PC-9 (cell line): ENCODE measurements around the gene PHF23. TPM values are rescaled to one million over a fixed set of nuclear protein-coding genes. Genes with fewer than 3 reads are reported as not detected.

Source experiments
- BruUV-seq: library from RNA; stranded (reverse); fragments of 400-500 nt; replicated peaks from 2 replicates; lab custom pipeline; 2021; lab: Mats Ljungman, UMichigan
- CTCF ChIA-PET: fragments of 300-600 bp; sonication (Branson Sonifier 250); formaldehyde crosslinking; loops from one replicate; lab custom pipeline; 2022; ENCODE audit warnings: antibody characterized with exemption; lab: Charles Lee
- POLR2A ChIA-PET: fragments of 300-600 bp; sonication (Branson Sonifier 250); formaldehyde crosslinking; loops from one replicate; lab custom pipeline; 2022; ENCODE audit warnings: antibody characterized with exemption; ENCODE audit not compliant: unreplicated experiment; lab: Charles Lee
- DNase-seq, 2 experiments: peaks; one replicate each; pipeline versions ENCODE4 v3.0.0 to v3.0.0-alpha.2; 2015 to 2022; ENCODE audit warnings: mixed read lengths in 1 of 2
- H2AFZ ChIP-seq: fragments of 200-600 bp; sonication (generic); 2 replicates; pipeline ENCODE4 v1.8.1; 2017; ENCODE audit warnings: antibody characterized with exemption
- H3F3A ChIP-seq: fragments of 200-600 bp; sonication (generic); 2 replicates; pipeline ENCODE4 v1.8.1; 2017; ENCODE audit warnings: antibody characterized with exemption, mild to moderate bottlenecking, low read depth; ENCODE audit not compliant: insufficient read depth
- H3K27ac ChIP-seq: fragments of 200-600 bp; sonication (generic); 2 replicates; pipeline ENCODE4 v1.6.1; 2016; ENCODE audit warnings: mixed run types
- H3K27me3 ChIP-seq: fragments of 200-600 bp; sonication (generic); 2 replicates; pipeline ENCODE4 v1.6.1; 2016; ENCODE audit warnings: low read depth, mixed run types; ENCODE audit not compliant: insufficient read depth
- H3K36me3 ChIP-seq: fragments of 200-600 bp; sonication (generic); 2 replicates; pipeline ENCODE4 v1.6.1; 2016; ENCODE audit warnings: low read depth, mixed run types
- H3K4me1 ChIP-seq: fragments of 200-600 bp; sonication (generic); replicated peaks from 2 replicates; pipeline ENCODE4 v1.6.1; 2016; ENCODE audit warnings: mixed run types; ENCODE audit not compliant: insufficient read depth
- H3K4me2 ChIP-seq: fragments of 200-600 bp; sonication (generic); 2 replicates; pipeline ENCODE4 v1.6.1; 2017; ENCODE audit warnings: mixed run types
- H3K4me3 ChIP-seq: fragments of 200-600 bp; sonication (generic); 2 replicates; pipeline ENCODE4 v1.6.1; 2016; ENCODE audit warnings: mixed run types
- H3K79me2 ChIP-seq: fragments of 200-600 bp; sonication (generic); 2 replicates; pipeline ENCODE4 v1.6.1; 2017; ENCODE audit warnings: low read depth, mixed run types
- H3K9me2 ChIP-seq: fragments of 200-600 bp; sonication (generic); 2 replicates; pipeline ENCODE4 v1.8.1; 2017; ENCODE audit warnings: mild to moderate bottlenecking; ENCODE audit not compliant: insufficient read depth
- H3K9me3 ChIP-seq: fragments of 200-600 bp; sonication (generic); 2 replicates; pipeline ENCODE4 v1.8.1; 2016; ENCODE audit warnings: low read depth; ENCODE audit not compliant: insufficient read depth
- H4K20me1 ChIP-seq: fragments of 200-600 bp; sonication (generic); 2 replicates; pipeline ENCODE4 v1.8.1; 2017; ENCODE audit not compliant: insufficient read depth
- CTCF ChIP-seq: fragments of 200-600 bp; sonication (generic); conservative IDR thresholded peaks from 2 replicates; pipeline ENCODE4 v1.6.1; 2017; ENCODE audit warnings: mixed run types, antibody characterized with exemption, mild to moderate bottlenecking, moderate library complexity
- EZH2 ChIP-seq: fragments of 200-600 bp; sonication (generic); IDR thresholded peaks from 2 replicates; pipeline ENCODE4 v1.8.0; 2017; ENCODE audit warnings: antibody characterized with exemption, low read depth
- intact Hi-C: fragments of 100-400 bp; cut with micrococcal nuclease; formaldehyde crosslinking; loops from one replicate; pipeline ENCODE4 v1.10.0; 2022; ENCODE audit not compliant: unreplicated experiment
- total RNA-seq: library from RNA; stranded (reverse); gene quantifications from 2 replicates; pipeline ENCODE4 v1.2.3, GENCODE V29; 2021

PHF23 gene
- total RNA-seq, 1 experiment from 2014 or later, result 64.5 TPM

DNA sequence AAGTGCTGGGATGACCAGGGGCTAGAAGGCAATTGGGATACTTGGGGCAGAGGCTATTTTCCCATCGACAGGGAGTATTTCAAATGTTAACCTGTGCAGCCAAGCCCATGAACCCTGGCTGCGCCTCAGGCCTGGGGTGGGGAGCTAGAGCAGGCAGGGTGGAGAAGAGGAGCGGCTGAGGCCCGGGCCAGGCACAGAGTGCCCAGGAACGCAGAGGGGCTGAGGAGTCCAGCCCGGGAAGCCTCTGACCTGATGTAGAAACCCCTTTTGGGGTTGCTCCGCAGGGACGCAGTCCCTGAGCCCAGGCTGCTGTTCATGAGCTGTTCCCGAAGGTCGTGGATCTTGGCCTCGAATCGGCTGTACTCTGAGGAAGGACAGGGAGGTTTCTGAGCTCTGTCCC is 43.3 kb downstream of the PHF23 start:
- BruUV-seq, result no TSS peak

GRCh38 chr17:7192271-7192937 is 46.9 kb downstream of the PHF23 start:
- Histone ChIP-seq H3K9me3 (no peaks in the 10 kb centered on the region), H3K27ac (no peak overlapping the region), H3K27me3 (no peaks in the 10 kb centered on the region), H3F3A (peaks cover 2% of the 10 kb centered on the region; the same call in 1 of the 2 replicates), H4K20me1 (no peaks in the 10 kb centered on the region), H3K36me3 (no peaks in the 10 kb centered on the region), H2AFZ (no peak overlapping the region), H3K4me2 (no peak overlapping the region), H3K4me3 (no peak overlapping the region), H3K4me1 (peaks cover 12% of the 10 kb centered on the region), H3K9me2 (no peaks in the 10 kb centered on the region), H3K79me2 (no peaks in the 10 kb centered on the region)
- intact Hi-C loops, result no loop called here
- CTCF ChIA-PET, result no interaction called here
- POLR2A ChIA-PET, result no interaction called here
- BruUV-seq, result no TSS peak
- TF ChIP-seq CTCF (no peak), EZH2 (no peak)
- no peak for DNase-seq

More for the DNA sequence above, 43.3 kb downstream of the PHF23 start:
- CTCF ChIA-PET, result no interaction called here
- Histone ChIP-seq H3K9me2 (no peaks in the 10 kb centered on the region), H4K20me1 (no peaks in the 10 kb centered on the region), H3K27me3 (no peaks in the 10 kb centered on the region), H3K4me2 (no peak overlapping the region), H3K27ac (no peak overlapping the region), H2AFZ (no peak overlapping the region), H3K4me3 (no peak overlapping the region), H3K4me1 (peaks cover 13% of the 10 kb centered on the region), H3F3A (peaks cover 13% of the 10 kb centered on the region; the same call in 1 of the 2 replicates), H3K36me3 (no peaks in the 10 kb centered on the region), H3K79me2 (no peaks in the 10 kb centered on the region), H3K9me3 (no peaks in the 10 kb centered on the region)
- no peak for DNase-seq
- intact Hi-C loops, result no loop called here
- POLR2A ChIA-PET, result no interaction called here
- no peak for TF ChIP-seq CTCF
- TF ChIP-seq EZH2, result no peak

DNA sequence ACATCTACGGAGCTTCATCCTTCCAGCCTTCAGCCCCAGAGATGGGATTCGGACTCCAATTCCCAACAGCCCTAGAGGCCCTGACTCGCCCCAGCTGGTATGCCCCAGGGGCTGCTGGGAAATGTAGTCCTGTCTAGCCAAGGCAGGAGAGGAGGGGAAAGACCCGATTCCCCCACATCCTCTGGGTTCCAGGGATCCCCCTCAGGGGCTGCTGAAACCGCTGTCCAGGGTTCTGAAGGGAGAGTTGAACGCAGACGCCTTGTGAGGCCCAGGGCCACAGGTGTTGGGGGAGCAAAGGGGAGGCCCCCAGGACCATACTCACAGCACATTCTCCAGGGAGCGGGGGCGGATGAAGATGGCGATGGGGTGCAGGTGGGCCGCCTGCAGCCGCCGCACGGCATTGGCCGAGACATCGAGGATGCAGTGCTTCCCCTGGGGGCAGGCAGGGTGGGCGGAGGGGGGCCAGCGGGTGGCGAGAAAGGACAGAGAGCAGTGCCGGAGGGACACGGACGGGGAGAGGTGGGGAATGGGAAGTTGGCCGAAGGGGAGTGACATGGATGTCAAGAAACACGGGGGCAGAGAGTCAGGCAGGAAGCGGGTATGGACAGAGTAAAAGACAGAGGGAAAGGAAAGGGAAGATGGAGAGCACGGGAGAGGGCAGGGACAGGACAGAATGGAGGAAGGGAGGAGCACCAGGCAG is 47.5 kb downstream of the PHF23 start:
- Histone ChIP-seq H4K20me1 (no peaks in the 10 kb centered on the region), H3K4me2 (no peak overlapping the region), H3K9me3 (no peaks in the 10 kb centered on the region), H2AFZ (no peak overlapping the region), H3K36me3 (no peaks in the 10 kb centered on the region), H3K27ac (no peak overlapping the region), H3K9me2 (no peaks in the 10 kb centered on the region), H3F3A (no peaks in the 10 kb centered on the region), H3K27me3 (no peaks in the 10 kb centered on the region), H3K79me2 (no peaks in the 10 kb centered on the region), H3K4me3 (no peak overlapping the region), H3K4me1 (peaks cover 5% of the 10 kb centered on the region)
- TF ChIP-seq EZH2, result no peak
- TF ChIP-seq CTCF, result no peak
- POLR2A ChIA-PET, result no interaction called here
- DNase-seq, result no peak
- CTCF ChIA-PET, result no interaction called here
- no TSS peak for BruUV-seq
- intact Hi-C loops, result no loop called here
